ENCODE results near the gene TYMS.

DNA sequence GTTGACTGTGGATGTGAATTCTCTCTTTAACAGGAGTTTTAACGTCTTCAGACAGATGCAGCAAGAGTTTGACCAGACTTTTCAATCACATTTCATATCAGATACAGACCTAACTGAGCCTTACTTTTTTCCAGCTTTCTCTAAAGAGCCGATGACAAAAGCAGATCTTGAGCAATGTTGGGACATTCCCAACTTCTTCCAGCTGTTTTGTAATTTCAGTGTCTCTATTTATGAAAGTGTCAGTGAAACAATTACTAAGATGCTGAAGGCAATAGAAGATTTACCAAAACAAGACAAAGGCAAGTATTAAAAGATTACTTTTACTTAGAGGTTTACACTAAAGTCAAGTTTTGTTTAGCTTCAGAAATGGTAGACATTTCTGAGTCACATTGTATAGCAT lies 30.2 kb upstream of the TYMS start:
- no peak for TF ChIP-seq POLR2AphosphoS5 (IDR thresholded peaks at IDR 0.05; ENCODE audit: insufficient read depth, low read depth, low read length)
- TF ChIP-seq, protein P1, sequence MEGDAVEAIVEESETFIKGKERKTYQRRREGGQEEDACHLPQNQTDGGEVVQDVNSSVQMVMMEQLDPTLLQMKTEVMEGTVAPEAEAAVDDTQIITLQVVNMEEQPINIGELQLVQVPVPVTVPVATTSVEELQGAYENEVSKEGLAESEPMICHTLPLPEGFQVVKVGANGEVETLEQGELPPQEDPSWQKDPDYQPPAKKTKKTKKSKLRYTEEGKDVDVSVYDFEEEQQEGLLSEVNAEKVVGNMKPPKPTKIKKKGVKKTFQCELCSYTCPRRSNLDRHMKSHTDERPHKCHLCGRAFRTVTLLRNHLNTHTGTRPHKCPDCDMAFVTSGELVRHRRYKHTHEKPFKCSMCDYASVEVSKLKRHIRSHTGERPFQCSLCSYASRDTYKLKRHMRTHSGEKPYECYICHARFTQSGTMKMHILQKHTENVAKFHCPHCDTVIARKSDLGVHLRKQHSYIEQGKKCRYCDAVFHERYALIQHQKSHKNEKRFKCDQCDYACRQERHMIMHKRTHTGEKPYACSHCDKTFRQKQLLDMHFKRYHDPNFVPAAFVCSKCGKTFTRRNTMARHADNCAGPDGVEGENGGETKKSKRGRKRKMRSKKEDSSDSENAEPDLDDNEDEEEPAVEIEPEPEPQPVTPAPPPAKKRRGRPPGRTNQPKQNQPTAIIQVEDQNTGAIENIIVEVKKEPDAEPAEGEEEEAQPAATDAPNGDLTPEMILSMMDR (IDR thresholded peaks at IDR 0.05; ENCODE audit: extremely low read depth in 1 of 2, insufficient read depth in 1 of 2, low read depth in 1 of 2, low read length in 2 of 2), result no peak
- TF ChIP-seq EZH2 (IDR thresholded peaks at IDR 0.05; ENCODE audit: borderline replicate concordance, low read depth, low read length, severe bottlenecking), result no peak
- no peak for TF ChIP-seq POLR2A (IDR thresholded peaks at IDR 0.05; ENCODE audit: low read depth, low read length)
- TF ChIP-seq, protein P2, sequence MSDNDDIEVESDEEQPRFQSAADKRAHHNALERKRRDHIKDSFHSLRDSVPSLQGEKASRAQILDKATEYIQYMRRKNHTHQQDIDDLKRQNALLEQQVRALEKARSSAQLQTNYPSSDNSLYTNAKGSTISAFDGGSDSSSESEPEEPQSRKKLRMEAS (IDR thresholded peaks at IDR 0.05; ENCODE audit: insufficient read depth, insufficient read length), result no peak
- TF ChIP-seq JUN (IDR thresholded peaks at IDR 0.05; ENCODE audit: borderline replicate concordance, insufficient read depth, insufficient read length, low read depth), result no peak
